GM12801 (cell line): ENCODE data around the gene LMBRD2.

ENCODE experiments used
- CTCF ChIP-seq: IDR thresholded peaks from one replicate; pipeline ENCODE4 v1.5.1; 2011; ENCODE audit warnings: control low read depth; ENCODE audit not compliant: insufficient read length; ENCODE audit errors: extremely low read depth

Gene LMBRD2

GRCh38 chr5:36158144-36158543 lies 6.5 kb upstream of the LMBRD2 start:
- no peak for TF ChIP-seq CTCF

- no peak for TF ChIP-seq CTCF
Observed at GRCh38 chr5:36156619-36157018, 4.9 kb upstream of the LMBRD2 start.

- TF ChIP-seq CTCF, result no peak
Observed at GRCh38 chr5:36156121-36156601, 4.5 kb upstream of the LMBRD2 start.

- no peak for TF ChIP-seq CTCF
Observed at GRCh38 chr5:36155291-36155690, 3.6 kb upstream of the LMBRD2 start.

- no peak for TF ChIP-seq CTCF
Observed at GRCh38 chr5:36153726-36154125, 2.0 kb upstream of the LMBRD2 start.

- TF ChIP-seq CTCF, result no peak
Observed at GRCh38 chr5:36153298-36153677, 1.6 kb upstream of the LMBRD2 start.

GRCh38 chr5:36152324-36153297 lies 924 bp upstream of the LMBRD2 start:
- TF ChIP-seq CTCF, result no peak
